Tibial nerve (tissue), 4 donors: ENCODE results near the gene FGD6. TPM values are rescaled to one million over a fixed set of nuclear protein-coding genes. Genes with fewer than 3 reads are reported as not detected.

Source experiments
- DNase-seq, 2 donors: peaks; one replicate each; pipeline ENCODE4 v3.0.0-alpha.2; 2019; ENCODE audit warnings: low spot score in 2 of 2
- H3K27ac ChIP-seq, 4 donors: fragments of 200-600 bp; sonication (generic) in 3 of 4; one replicate each; pipeline ENCODE4 v1.5.1; 2017 to 2019; ENCODE audit warnings: mild to moderate bottlenecking in 1 of 4
- H3K27me3 ChIP-seq, 2 donors: fragments of 200-600 bp; sonication (generic) in 1 of 2; one replicate each; pipeline versions ENCODE4 v1.5.1 to v1.6.0; 2017 to 2019
- H3K36me3 ChIP-seq, 3 donors: fragments of 200-600 bp; sonication (generic); one replicate each; pipeline ENCODE4 v1.5.1; 2018 to 2019
- H3K4me1 ChIP-seq, 4 donors: fragments of 200-600 bp; sonication (generic) in 3 of 4; one replicate each; pipeline ENCODE4 v1.5.1; 2017 to 2019
- H3K4me3 ChIP-seq, 4 donors: fragments of 200-600 bp; sonication (generic) in 3 of 4; one replicate each; pipeline ENCODE4 v1.5.1; 2017 to 2019; ENCODE audit warnings: mild to moderate bottlenecking in 1 of 4, moderate library complexity in 1 of 4
- H3K9me3 ChIP-seq, 4 donors: fragments of 200-600 bp; sonication (generic) in 3 of 4; one replicate each; pipeline ENCODE4 v1.5.1; 2017 to 2019
- EP300 ChIP-seq, 2 donors: sonication (generic); formaldehyde crosslinking; IDR thresholded peaks; one replicate each; pipeline ENCODE4 v1.6.1; 2017; ENCODE audit warnings: antibody characterized with exemption in 2 of 2, mild to moderate bottlenecking in 1 of 2
- POLR2A ChIP-seq, 2 donors: fragments of 450-650 bp; IDR thresholded peaks; one replicate each; pipeline ENCODE4 v1.6.1; 2017; ENCODE audit warnings: antibody characterized with exemption in 2 of 2, mild to moderate bottlenecking in 2 of 2, moderate library complexity in 2 of 2
- WGBS, 2 donors: methylation state at CpG; one replicate each; pipeline ENCODE4 v1.1.5; 2018; 5-methylcytosine and 5-hydroxymethylcytosine counted together
- total RNA-seq, 4 donors: library from RNA; depleted of rRNA; stranded (reverse); fragments of >200 nt; gene quantifications; one replicate each; pipeline ENCODE4 v1.1.0, GENCODE V29; 2016
- TF ChIP-seq, protein P1 (sequence below), 5 experiments: fragments of 200-600 bp in 3 of 5; fragments of 450-650 bp in 2 of 5; sonication (generic) in 3 of 5; IDR thresholded peaks; one replicate each; pipeline ENCODE4 v1.5.1; 2016 to 2019; ENCODE audit warnings: antibody characterized with exemption in 5 of 5, mild to moderate bottlenecking in 3 of 5, moderate library complexity in 2 of 5

FGD6 gene
- total RNA-seq, 4 donors from 2014 or later = 9.2 to 13.4 (median 11.7) TPM

DNA sequence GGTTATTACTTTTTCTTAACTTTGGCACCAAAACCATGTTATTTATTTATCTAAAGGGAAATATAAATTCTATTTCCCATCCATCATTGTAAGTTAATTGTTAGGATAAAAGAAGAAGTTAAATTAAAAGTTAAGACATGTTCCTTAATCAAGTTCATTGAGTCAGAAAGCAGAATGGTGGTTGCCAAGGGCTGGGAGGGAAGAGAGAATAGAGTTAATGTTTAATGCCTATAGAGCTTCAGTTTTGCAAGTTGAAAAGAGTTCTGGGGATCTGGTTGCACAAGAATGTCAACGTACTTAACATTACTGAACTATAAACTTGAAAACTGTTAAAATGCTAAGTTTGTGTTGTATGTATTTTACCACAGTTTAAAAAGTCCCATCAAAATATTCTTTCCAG lies 80.7 kb downstream of the FGD6 start:
- Histone ChIP-seq H3K27ac (no peak overlapping the region), H3K36me3 (peaks cover 0 to 20% (median 0%) of the 10 kb centered on the region in 3 donors), H3K4me3 (no peak overlapping the region), H3K9me3 (no peaks in the 10 kb centered on the region), H3K4me1 (peaks cover 0 to 6% (median 0%) of the 10 kb centered on the region in 4 donors), H3K27me3 (no peaks in the 10 kb centered on the region)
- no peak for DNase-seq
- WGBS, 2 donors = 74 to 97% methylated on average over 1 of the region's 1 CpG
- TF ChIP-seq EP300 (IDR thresholded peaks at IDR 0.05) (no peak), POLR2A (IDR thresholded peaks at IDR 0.05) (no peak)
- TF ChIP-seq, protein P1, sequence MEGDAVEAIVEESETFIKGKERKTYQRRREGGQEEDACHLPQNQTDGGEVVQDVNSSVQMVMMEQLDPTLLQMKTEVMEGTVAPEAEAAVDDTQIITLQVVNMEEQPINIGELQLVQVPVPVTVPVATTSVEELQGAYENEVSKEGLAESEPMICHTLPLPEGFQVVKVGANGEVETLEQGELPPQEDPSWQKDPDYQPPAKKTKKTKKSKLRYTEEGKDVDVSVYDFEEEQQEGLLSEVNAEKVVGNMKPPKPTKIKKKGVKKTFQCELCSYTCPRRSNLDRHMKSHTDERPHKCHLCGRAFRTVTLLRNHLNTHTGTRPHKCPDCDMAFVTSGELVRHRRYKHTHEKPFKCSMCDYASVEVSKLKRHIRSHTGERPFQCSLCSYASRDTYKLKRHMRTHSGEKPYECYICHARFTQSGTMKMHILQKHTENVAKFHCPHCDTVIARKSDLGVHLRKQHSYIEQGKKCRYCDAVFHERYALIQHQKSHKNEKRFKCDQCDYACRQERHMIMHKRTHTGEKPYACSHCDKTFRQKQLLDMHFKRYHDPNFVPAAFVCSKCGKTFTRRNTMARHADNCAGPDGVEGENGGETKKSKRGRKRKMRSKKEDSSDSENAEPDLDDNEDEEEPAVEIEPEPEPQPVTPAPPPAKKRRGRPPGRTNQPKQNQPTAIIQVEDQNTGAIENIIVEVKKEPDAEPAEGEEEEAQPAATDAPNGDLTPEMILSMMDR (IDR thresholded peaks at IDR 0.05) = no peak

DNA sequence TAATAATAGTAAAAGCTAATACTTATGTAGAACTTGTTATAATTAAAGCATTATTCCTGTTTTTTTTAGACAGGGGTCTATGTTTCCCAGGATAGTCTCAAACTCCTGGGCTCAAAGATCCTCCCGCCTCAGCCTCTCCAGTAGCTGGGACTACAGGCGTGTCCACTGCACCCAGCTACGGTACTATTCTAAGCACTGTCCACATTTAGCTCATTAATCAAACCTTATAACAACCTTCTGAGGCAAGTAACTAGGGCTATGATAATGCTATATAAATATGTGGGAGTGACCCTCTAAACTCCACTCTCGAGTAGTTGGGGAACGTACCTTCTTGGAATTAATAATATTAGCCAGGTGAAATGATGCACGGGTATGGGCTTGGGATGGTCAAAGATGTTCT lies 83.2 kb downstream of the FGD6 start:
- no peak for TF ChIP-seq EP300 (IDR thresholded peaks at IDR 0.05)
- no peak for TF ChIP-seq POLR2A (IDR thresholded peaks at IDR 0.05)
- TF ChIP-seq, protein P1 (IDR thresholded peaks at IDR 0.05) = no peak
- H3K9me3 ChIP-seq = no peaks in the 10 kb centered on the region
- peaks cover 0 to 6% (median 0%) of the 10 kb centered on the region in 4 donors for H3K4me1 ChIP-seq
- DNase-seq = no peak
- no peaks in the 10 kb centered on the region for H3K27me3 ChIP-seq
- WGBS, 2 donors = 95 to 97% methylated on average over 6 of the region's 6 CpGs
- H3K4me3 ChIP-seq = no peak overlapping the region
- H3K27ac ChIP-seq = no peak overlapping the region
- H3K36me3 ChIP-seq = peaks cover 0 to 20% (median 0%) of the 10 kb centered on the region in 3 donors

DNA sequence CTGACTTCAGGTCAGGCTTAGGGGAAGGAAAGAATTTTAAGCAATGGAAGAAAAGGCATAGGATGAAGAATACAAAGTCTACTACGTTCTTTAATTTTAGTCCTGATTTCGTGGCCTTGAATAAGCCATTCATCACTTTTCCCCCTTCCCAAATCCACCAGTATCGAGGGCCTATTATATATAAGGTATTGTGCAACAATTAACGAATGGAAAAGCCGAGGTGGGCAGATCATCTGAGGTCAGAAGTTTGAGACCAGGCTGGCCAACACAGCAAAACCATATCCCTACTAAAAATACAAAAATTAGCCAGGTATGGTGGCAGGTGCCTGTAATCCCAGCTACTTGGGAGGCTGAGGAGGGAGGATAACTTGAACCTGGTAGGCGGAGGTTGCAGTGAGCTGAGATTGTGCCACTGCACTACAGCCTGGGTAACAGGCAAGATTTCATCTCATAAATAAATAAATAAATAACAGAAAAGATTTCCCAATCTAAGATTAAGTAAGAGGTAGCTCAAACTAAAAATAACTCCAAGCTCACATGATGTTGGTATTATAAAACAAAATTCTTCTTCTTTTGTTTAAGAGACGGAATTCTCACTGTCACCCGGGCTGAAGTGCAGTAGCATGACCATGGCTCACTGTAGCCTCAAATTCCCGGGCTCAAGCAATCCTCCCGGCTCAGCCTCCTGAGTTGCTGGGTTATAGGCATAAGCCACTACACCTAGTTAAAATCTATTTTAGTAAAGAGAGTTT lies 85.5 kb downstream of the FGD6 start:
- peaks cover 0 to 16% (median 0%) of the 10 kb centered on the region in 3 donors for H3K36me3 ChIP-seq
- WGBS, 2 donors = 81 to 84% methylated on average over 10 of the region's 10 CpGs
- H3K27me3 ChIP-seq = no peaks in the 10 kb centered on the region
- TF ChIP-seq, protein P1 (IDR thresholded peaks at IDR 0.05) = no peak
- TF ChIP-seq POLR2A (IDR thresholded peaks at IDR 0.05) = no peak
- TF ChIP-seq EP300 (IDR thresholded peaks at IDR 0.05) = peak; percentile 19 to 55
- H3K27ac ChIP-seq = peak overlapping the region in 2 of 4 donors; percentile 15 to 43
- H3K9me3 ChIP-seq = no peaks in the 10 kb centered on the region
- peaks cover 0 to 6% (median 0%) of the 10 kb centered on the region in 4 donors for H3K4me1 ChIP-seq
- no peak overlapping the region for H3K4me3 ChIP-seq
- peak in 1 of 2 donors; percentile 12 for DNase-seq

DNA sequence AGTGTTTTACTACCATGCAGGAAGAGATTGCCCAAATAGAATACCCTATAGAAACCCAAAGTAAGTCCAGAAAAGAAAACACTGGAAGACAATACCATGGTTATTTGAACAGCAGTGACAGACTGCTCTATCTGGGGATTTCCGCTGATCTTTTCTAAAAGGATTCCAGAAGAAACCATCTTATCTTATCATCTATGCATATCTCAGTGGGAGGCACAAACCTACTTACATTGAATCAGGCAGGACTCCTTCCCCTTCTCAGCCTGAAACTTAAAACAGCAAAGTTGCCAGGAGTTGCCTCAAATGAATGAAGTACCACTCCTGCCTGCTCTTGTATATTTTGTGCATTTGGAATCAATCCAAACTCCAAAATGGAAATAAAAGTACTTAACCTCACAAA lies 87.2 kb downstream of the FGD6 start:
- TF ChIP-seq EP300 (IDR thresholded peaks at IDR 0.05) (no peak), POLR2A (IDR thresholded peaks at IDR 0.05) (no peak)
- TF ChIP-seq, protein P1 (IDR thresholded peaks at IDR 0.05) = no peak
- Histone ChIP-seq H3K4me1 (peaks cover 0 to 6% (median 0%) of the 10 kb centered on the region in 4 donors), H3K27ac (no peak overlapping the region), H3K9me3 (no peaks in the 10 kb centered on the region), H3K27me3 (no peaks in the 10 kb centered on the region), H3K4me3 (no peak overlapping the region), H3K36me3 (peaks cover 0 to 16% (median 0%) of the 10 kb centered on the region in 3 donors)
- WGBS, 2 donors = 86 to 100% methylated on average over 1 of the region's 1 CpG
- DNase-seq = no peak

DNA sequence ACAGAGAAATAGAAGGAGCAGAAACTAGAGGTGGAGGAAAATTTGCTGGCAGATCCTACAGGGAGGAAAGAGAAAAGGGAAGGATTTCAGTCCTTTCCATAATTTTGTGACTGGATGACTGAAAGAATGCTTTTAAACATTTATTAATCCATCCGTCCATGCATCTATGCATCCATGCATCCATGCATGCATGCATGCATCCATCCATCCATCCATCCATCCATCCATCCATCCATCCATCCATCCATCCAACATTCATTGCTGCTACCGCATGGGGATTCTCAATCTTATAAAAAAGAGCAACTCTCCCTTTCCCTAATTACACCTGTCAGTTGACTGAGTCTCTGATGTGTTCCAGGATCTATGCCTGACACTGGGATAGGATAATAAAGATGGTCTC lies 88.2 kb downstream of the FGD6 start:
- H3K4me3 ChIP-seq = no peak overlapping the region
- H3K36me3 ChIP-seq = peaks cover 0 to 8% (median 0%) of the 10 kb centered on the region in 3 donors
- DNase-seq = no peak
- H3K4me1 ChIP-seq = peaks cover 0 to 6% (median 0%) of the 10 kb centered on the region in 4 donors
- H3K9me3 ChIP-seq = no peaks in the 10 kb centered on the region
- no peak for TF ChIP-seq EP300 (IDR thresholded peaks at IDR 0.05)
- TF ChIP-seq POLR2A (IDR thresholded peaks at IDR 0.05) = no peak
- TF ChIP-seq, protein P1 (IDR thresholded peaks at IDR 0.05) = no peak
- WGBS, 2 donors = 91 to 94% methylated on average over 2 of the region's 2 CpGs
- no peak overlapping the region for H3K27ac ChIP-seq
- H3K27me3 ChIP-seq = no peaks in the 10 kb centered on the region
